CD14-positive monocyte (primary cell): ENCODE data around the gene APP. TPM values are rescaled to one million over a fixed set of nuclear protein-coding genes. Genes with fewer than 3 reads are reported as not detected.

Source experiments
- DNase-seq, 3 donors: peaks; one replicate each; pipeline ENCODE4 v3.0.0-alpha.2; 2011 to 2022
- H2AFZ ChIP-seq: 2 replicates; pipeline ENCODE4 v1.6.0; 2012; ENCODE audit warnings: mild to moderate bottlenecking, low read depth, low read length, inconsistent platforms; ENCODE audit not compliant: insufficient read depth, poor library complexity, severe bottlenecking
- H3K27ac ChIP-seq, 2 donors: 1 replicate in 1 of 2; 2 replicates in 1 of 2; pipeline ENCODE4 v1.5.1; 2012 to 2013; ENCODE audit warnings: low read length in 2 of 2, control low read depth in 1 of 2, inconsistent platforms in 1 of 2, low read depth in 1 of 2, mild to moderate bottlenecking in 1 of 2
- H3K27me3 ChIP-seq, 2 donors: one replicate each; pipeline versions ENCODE4 v1.6.0 to v1.6.1; 2011 to 2013; ENCODE audit warnings: low read length in 2 of 2; ENCODE audit not compliant: control insufficient read depth in 2 of 2, insufficient read depth in 2 of 2
- H3K36me3 ChIP-seq, 2 donors: replicated peaks in 1 of 2; 1 replicate in 1 of 2; 2 replicates in 1 of 2; pipeline versions ENCODE4 v1.5.1 to v1.6.1; 2012 to 2013; ENCODE audit warnings: low read length in 2 of 2, control low read depth in 1 of 2, inconsistent platforms in 1 of 2, mild to moderate bottlenecking in 1 of 2; ENCODE audit not compliant: insufficient read depth in 2 of 2, control insufficient read depth in 1 of 2
- H3K4me1 ChIP-seq, 2 donors: 1 replicate in 1 of 2; 2 replicates in 1 of 2; pipeline versions ENCODE4 v1.5.1 to v1.6.1; 2012 to 2013; ENCODE audit warnings: low read length in 2 of 2, control low read depth in 1 of 2, inconsistent platforms in 1 of 2, mild to moderate bottlenecking in 1 of 2, moderate library complexity in 1 of 2; ENCODE audit not compliant: insufficient read depth in 2 of 2, control insufficient read depth in 1 of 2
- H3K4me2 ChIP-seq: replicated peaks from 2 replicates; pipeline ENCODE3; 2012; ENCODE audit warnings: low read length, moderate library complexity, mild to moderate bottlenecking; ENCODE audit not compliant: poor library complexity, severe bottlenecking; ENCODE audit errors: extremely low read depth
- H3K4me3 ChIP-seq, 3 experiments: fragments of 200-600 bp in 1 of 3; sonication (generic) in 1 of 3; replicated peaks in 1 of 3; 1 replicate in 2 of 3; 2 replicates in 1 of 3; pipeline ENCODE4 v1.5.1; 2011 to 2013; ENCODE audit warnings: low read length in 3 of 3, mild to moderate bottlenecking in 3 of 3, control low read depth in 2 of 3, low read depth in 2 of 3, inconsistent platforms in 1 of 3, moderate library complexity in 1 of 3
- H3K79me2 ChIP-seq: 2 replicates; pipeline ENCODE4 v1.6.0; 2012; ENCODE audit warnings: mild to moderate bottlenecking, control low read depth, inconsistent platforms, low read length, moderate library complexity; ENCODE audit not compliant: insufficient read depth
- H3K9ac ChIP-seq: 2 replicates; pipeline ENCODE4 v1.6.0; 2017; ENCODE audit warnings: low read length, mild to moderate bottlenecking; ENCODE audit not compliant: insufficient read depth, poor library complexity, severe bottlenecking
- H3K9me3 ChIP-seq, 2 donors: replicated peaks in 1 of 2; 1 replicate in 1 of 2; 2 replicates in 1 of 2; pipeline versions ENCODE4 v1.5.1 to v1.6.1; 2012 to 2013; ENCODE audit warnings: low read length in 2 of 2, control low read depth in 1 of 2; ENCODE audit not compliant: control insufficient read depth in 1 of 2, insufficient read depth in 1 of 2
- H4K20me1 ChIP-seq: 2 replicates; pipeline ENCODE4 v1.6.0; 2012; ENCODE audit warnings: mild to moderate bottlenecking, low read length, control low read depth, moderate library complexity; ENCODE audit not compliant: insufficient read depth
- H3K27ac Mint-ChIP-seq, 7 donors: one replicate each; pipeline ENCODE4 v1.8.0; 2020; ENCODE audit warnings: mild to moderate bottlenecking in 7 of 7, mixed read lengths in 7 of 7, moderate library complexity in 6 of 7, inconsistent platforms in 2 of 7
- H3K27me3 Mint-ChIP-seq, 3 donors: one replicate each; pipeline ENCODE4 v1.8.0; 2021 to 2022; ENCODE audit warnings: low read depth in 3 of 3, mild to moderate bottlenecking in 3 of 3, mixed read lengths in 3 of 3, moderate library complexity in 3 of 3, inconsistent platforms in 1 of 3
- H3K36me3 Mint-ChIP-seq, 2 donors: one replicate each; pipeline ENCODE4 v1.8.0; 2020; ENCODE audit warnings: mixed read lengths in 2 of 2, inconsistent platforms in 1 of 2, mild to moderate bottlenecking in 1 of 2
- H3K4me1 Mint-ChIP-seq: one replicate; pipeline ENCODE4 v1.8.0; 2020; ENCODE audit warnings: mild to moderate bottlenecking, mixed read lengths
- H3K4me3 Mint-ChIP-seq, 2 donors: one replicate each; pipeline ENCODE4 v1.8.0; 2020; ENCODE audit warnings: mild to moderate bottlenecking in 2 of 2, mixed read lengths in 2 of 2, moderate library complexity in 1 of 2
- H3K9me3 Mint-ChIP-seq, 7 donors: one replicate each; pipeline ENCODE4 v1.8.0; 2020 to 2022; ENCODE audit warnings: mixed read lengths in 7 of 7, mild to moderate bottlenecking in 6 of 7, moderate library complexity in 6 of 7, inconsistent platforms in 2 of 7
- WGBS: methylation state at CpG from one replicate; pipeline ENCODE4 v1.1.5; 2013; ENCODE audit warnings: missing lambda C conversion rate; ENCODE audit not compliant: insufficient coverage; 5-methylcytosine and 5-hydroxymethylcytosine counted together
- intact Hi-C, 2 donors: fragments of 100-400 bp; cut with micrococcal nuclease; formaldehyde crosslinking; loops; one replicate each; pipeline versions ENCODE4 v1.15.0 to v1.15.1; 2023
- polyA plus RNA-seq, 3 donors: library from polyadenylated mRNA; depleted of rRNA in 1 of 3; unstranded in 2 of 3; stranded (reverse) in 1 of 3; fragments of 300-500 nt in 2 of 3; fragments of >200 nt in 1 of 3; fragmentation: Illumina TruSeq in 2 of 3; gene quantifications; 1 replicate in 2 of 3; 2 replicates in 1 of 3; pipeline ENCODE4 v1.2.3, GENCODE V29; 2012 to 2021
- TF ChIP-seq, protein P1 (sequence below): fragments of 200-600 bp; IDR thresholded peaks from one replicate; pipeline ENCODE4 v1.8.0; 2022; ENCODE audit warnings: antibody characterized with exemption, mild to moderate bottlenecking

Gene APP
- polyA plus RNA-seq, 3 donors: 28.0 to 118 (median 35.1) TPM

DNA sequence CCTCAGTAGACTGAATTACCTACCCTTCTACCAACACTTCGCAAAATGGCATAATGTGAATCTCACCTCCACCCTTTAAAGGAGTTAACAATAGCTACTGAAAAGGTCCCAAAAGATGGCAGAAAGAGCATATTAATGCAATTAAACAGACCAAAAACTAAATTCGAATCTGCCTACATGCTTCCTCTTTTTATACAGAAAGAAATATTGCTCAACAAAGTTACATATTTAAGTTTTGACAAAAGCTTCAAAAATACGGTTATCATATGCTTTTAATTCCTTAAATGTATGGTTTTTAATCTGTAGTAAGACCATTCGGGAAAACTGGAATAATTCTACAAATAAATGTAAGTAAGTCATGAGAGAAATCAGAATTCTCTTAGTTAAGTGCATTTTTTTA, 2.2 kb downstream of the APP start:
- no peaks in the 10 kb centered on the region for H3K9me3 Mint-ChIP-seq
- Histone ChIP-seq H3K79me2 (peaks cover 72% of the 10 kb centered on the region), H4K20me1 (no peaks in the 10 kb centered on the region), H3K4me2 (peak overlapping the region; percentile 89), H3K9me3 (no peaks in the 10 kb centered on the region), H3K27ac (peak overlapping the region in 1 of 2 donors; percentile 84), H3K36me3 (no peaks in the 10 kb centered on the region), H3K9ac (peak overlapping the region; percentile 78), H3K27me3 (peaks cover 0 to 5% of the 10 kb centered on the region in 2 donors), H3K4me1 (peaks cover 38 to 53% of the 10 kb centered on the region in 2 donors), H3K4me3 (peak overlapping the region; percentile 74 to 94 (median 93)), H2AFZ (peak overlapping the region; percentile 2)
- 88% methylated on average over 1 of the region's 4 CpGs for WGBS
- intact Hi-C loops: loop anchor here in 1 of 2 donors (5.0 kb wide), 1 partner anchor 201 kb away; no protein-coding TSS in a partner anchor
- no peaks in the 10 kb centered on the region for H3K36me3 Mint-ChIP-seq
- peaks cover 44% of the 10 kb centered on the region for H3K4me1 Mint-ChIP-seq
- peaks cover 3 to 9% (median 5%) of the 10 kb centered on the region in 3 donors for H3K27me3 Mint-ChIP-seq
- H3K4me3 Mint-ChIP-seq: peak overlapping the region; percentile 96 to 97
- peak; percentile 3 to 56 (median 11) for DNase-seq
- TF ChIP-seq, protein P1, sequence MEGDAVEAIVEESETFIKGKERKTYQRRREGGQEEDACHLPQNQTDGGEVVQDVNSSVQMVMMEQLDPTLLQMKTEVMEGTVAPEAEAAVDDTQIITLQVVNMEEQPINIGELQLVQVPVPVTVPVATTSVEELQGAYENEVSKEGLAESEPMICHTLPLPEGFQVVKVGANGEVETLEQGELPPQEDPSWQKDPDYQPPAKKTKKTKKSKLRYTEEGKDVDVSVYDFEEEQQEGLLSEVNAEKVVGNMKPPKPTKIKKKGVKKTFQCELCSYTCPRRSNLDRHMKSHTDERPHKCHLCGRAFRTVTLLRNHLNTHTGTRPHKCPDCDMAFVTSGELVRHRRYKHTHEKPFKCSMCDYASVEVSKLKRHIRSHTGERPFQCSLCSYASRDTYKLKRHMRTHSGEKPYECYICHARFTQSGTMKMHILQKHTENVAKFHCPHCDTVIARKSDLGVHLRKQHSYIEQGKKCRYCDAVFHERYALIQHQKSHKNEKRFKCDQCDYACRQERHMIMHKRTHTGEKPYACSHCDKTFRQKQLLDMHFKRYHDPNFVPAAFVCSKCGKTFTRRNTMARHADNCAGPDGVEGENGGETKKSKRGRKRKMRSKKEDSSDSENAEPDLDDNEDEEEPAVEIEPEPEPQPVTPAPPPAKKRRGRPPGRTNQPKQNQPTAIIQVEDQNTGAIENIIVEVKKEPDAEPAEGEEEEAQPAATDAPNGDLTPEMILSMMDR: no peak
- peak overlapping the region; percentile 57 to 91 (median 83) for H3K27ac Mint-ChIP-seq

DNA sequence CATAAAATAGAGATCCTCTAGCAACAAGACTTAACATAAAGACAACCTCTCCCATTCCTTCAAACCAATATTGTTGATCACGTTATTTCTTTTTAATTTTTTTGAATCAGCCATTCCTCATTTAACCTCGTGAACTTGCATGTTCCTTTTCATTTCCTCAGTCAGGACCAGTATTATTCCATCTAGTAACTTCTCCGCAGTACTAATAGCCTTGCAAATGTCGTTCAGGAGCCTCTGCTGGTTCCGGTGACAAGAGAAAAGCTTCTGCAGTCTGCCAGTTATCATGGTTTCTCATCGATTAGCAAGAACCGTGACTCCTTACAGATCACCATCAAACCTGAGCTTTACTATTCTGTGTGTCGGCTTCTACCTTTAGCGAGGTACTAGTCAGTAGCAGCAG, 3.0 kb downstream of the APP start:
- Histone ChIP-seq H3K4me1 (peaks cover 38 to 53% of the 10 kb centered on the region in 2 donors), H3K4me2 (no peak overlapping the region), H3K9ac (no peak overlapping the region), H3K27me3 (peaks cover 0 to 5% of the 10 kb centered on the region in 2 donors), H3K4me3 (no peak overlapping the region), H3K36me3 (no peaks in the 10 kb centered on the region), H3K27ac (no peak overlapping the region), H4K20me1 (no peaks in the 10 kb centered on the region), H3K79me2 (peaks cover 80% of the 10 kb centered on the region), H2AFZ (no peak overlapping the region), H3K9me3 (no peaks in the 10 kb centered on the region)
- peak overlapping the region in 2 of 7 donors; percentile 34 to 44 for H3K27ac Mint-ChIP-seq
- peaks cover 44% of the 10 kb centered on the region for H3K4me1 Mint-ChIP-seq
- TF ChIP-seq, protein P1: no peak
- no peaks in the 10 kb centered on the region for H3K9me3 Mint-ChIP-seq
- no peak for DNase-seq
- 96% methylated on average over 7 of the region's 9 CpGs for WGBS
- intact Hi-C loops: loop anchor here in 1 of 2 donors (5.0 kb wide), 1 partner anchor 200 kb away; no protein-coding TSS in a partner anchor
- no peak overlapping the region for H3K4me3 Mint-ChIP-seq
- peaks cover 3 to 9% (median 5%) of the 10 kb centered on the region in 3 donors for H3K27me3 Mint-ChIP-seq
- H3K36me3 Mint-ChIP-seq: no peaks in the 10 kb centered on the region
